CD4-positive, alpha-beta T cell treated with Interleukin-4 for 4 hours (primary cell): ENCODE data around the gene TMEM72.

Experiments used
- DNase-seq: peaks from one replicate; pipeline ENCODE4 v3.0.0-alpha.2; 2020

The TMEM72 gene

GRCh38 chr10:44935201-44935965, 24.2 kb downstream of the TMEM72 start:
- DNase-seq: no peak

GRCh38 chr10:44935966-44936295, 24.8 kb downstream of the TMEM72 start:
- DNase-seq: no peak

GRCh38 chr10:44936314-44936975, 25.3 kb downstream of the TMEM72 start:
- DNase-seq: no peak

- DNase-seq: no peak
These were observed 26.3 kb downstream of the TMEM72 start for GRCh38 chr10:44937196-44938005.

- DNase-seq: no peak
These were observed 27.8 kb downstream of the TMEM72 start for GRCh38 chr10:44938956-44939355.

- no peak for DNase-seq
These were observed 28.7 kb downstream of the TMEM72 start for GRCh38 chr10:44939691-44940401.

- DNase-seq: no peak
These were observed 33.2 kb downstream of the TMEM72 start for GRCh38 chr10:44944354-44944753.

GRCh38 chr10:44946205-44946604, 35.1 kb downstream of the TMEM72 start:
- no peak for DNase-seq

GRCh38 chr10:44947371-44948152, 36.4 kb downstream of the TMEM72 start:
- no peak for DNase-seq

- no peak for DNase-seq
These were observed 37.5 kb downstream of the TMEM72 start for GRCh38 chr10:44948642-44949041.

- DNase-seq: no peak
These were observed 38.1 kb downstream of the TMEM72 start for GRCh38 chr10:44949127-44949802.

- DNase-seq: no peak
These were observed 38.8 kb downstream of the TMEM72 start for GRCh38 chr10:44949915-44950314.

GRCh38 chr10:44950326-44951225, 39.4 kb downstream of the TMEM72 start:
- no peak for DNase-seq

- no peak for DNase-seq
These were observed 40.6 kb downstream of the TMEM72 start for GRCh38 chr10:44951576-44952226.

- DNase-seq: no peak
These were observed 41.7 kb downstream of the TMEM72 start for GRCh38 chr10:44952779-44953231.

GRCh38 chr10:44954042-44954441, 42.9 kb downstream of the TMEM72 start:
- DNase-seq: no peak

GRCh38 chr10:44954962-44955361, 43.8 kb downstream of the TMEM72 start:
- DNase-seq: no peak

GRCh38 chr10:44955413-44956070, 44.4 kb downstream of the TMEM72 start:
- no peak for DNase-seq

GRCh38 chr10:44956226-44956625, 45.1 kb downstream of the TMEM72 start:
- DNase-seq: no peak
